Measurements from ENCODE around the gene ZSCAN5B. TPM values are rescaled to one million over a fixed set of nuclear protein-coding genes. Genes with fewer than 3 reads are reported as not detected.

ZSCAN5B gene
- total RNA-seq, 1 donor from 2014 or later, result not detected

DNA sequence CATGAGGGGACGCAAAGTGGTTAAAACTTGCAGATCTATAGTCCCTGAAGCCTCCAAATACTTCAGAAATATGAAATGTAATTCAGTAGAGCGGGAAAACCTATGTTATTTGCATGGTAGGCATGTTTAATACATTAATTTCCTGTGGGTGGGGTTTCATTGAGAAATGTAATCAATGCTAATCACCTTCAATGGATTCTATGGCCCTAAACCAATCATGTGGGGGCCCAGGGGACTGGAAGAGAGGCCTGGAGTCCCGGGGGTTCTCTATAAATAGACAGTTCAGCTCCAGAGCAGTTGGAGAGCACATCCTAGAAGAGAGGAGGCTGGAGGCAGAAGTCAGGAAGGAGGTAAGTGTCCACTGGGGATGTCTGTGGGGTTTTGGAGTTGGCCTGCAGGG is 4.4 kb upstream of the ZSCAN5B start, which contains the start of gene ZSCAN5C:
Gene ZSCAN5C, plus strand, starts transcription at position 301 of the 400 bp plus-strand sequence. CDS start 3,641 bp downstream, outside the sequence.
- Histone ChIP-seq H3K9me3 (no peaks in the 10 kb centered on the region), H3K36me3 (no peaks in the 10 kb centered on the region), H3K4me3 (no peak within 1 kb of the TSS), H3K4me1 (no peaks in the 10 kb centered on the region), H3K27me3 (no peaks in the 10 kb centered on the region), H3K27ac (no peak within 1 kb of the TSS)
- intact Hi-C loops (cut with DNase I), result no loop called here
- TF ChIP-seq POLR2AphosphoS5 (IDR thresholded peaks at IDR 0.05; ENCODE audit: insufficient read depth in 1 of 2, low read depth in 1 of 2), result no peak
- TF ChIP-seq POLR2A (IDR thresholded peaks at IDR 0.05), result no peak
- no peak for TF ChIP-seq CTCF (IDR thresholded peaks at IDR 0.05)
- DNase-seq (ENCODE audit: extremely low spot score in 2 of 2), result no peak

DNA sequence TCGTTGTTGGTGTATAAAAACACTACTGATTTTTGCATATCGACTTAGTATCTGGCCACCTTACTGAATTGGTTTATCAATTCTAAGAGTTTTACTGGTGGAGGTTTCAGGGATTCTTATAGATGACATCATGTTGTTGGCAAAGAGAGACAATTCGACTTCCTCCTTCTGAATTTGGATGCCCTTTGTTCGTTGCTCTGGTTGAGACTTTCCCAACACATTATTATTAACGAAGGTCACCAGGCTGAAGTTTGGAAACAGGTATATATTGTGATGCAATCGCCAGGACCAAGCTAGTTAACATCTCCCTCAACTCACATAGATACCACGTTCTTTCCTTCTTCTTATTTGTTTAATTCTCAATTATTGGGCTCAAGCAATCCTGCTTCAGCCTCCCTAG is 2.1 kb upstream of the ZSCAN5B start:
- Histone ChIP-seq H3K4me3 (no peak overlapping the region), H3K4me1 (no peaks in the 10 kb centered on the region), H3K27me3 (no peaks in the 10 kb centered on the region), H3K36me3 (no peaks in the 10 kb centered on the region), H3K27ac (no peak overlapping the region), H3K9me3 (no peaks in the 10 kb centered on the region)
- no peak for TF ChIP-seq POLR2AphosphoS5 (IDR thresholded peaks at IDR 0.05; ENCODE audit: insufficient read depth in 1 of 2, low read depth in 1 of 2)
- TF ChIP-seq POLR2A (IDR thresholded peaks at IDR 0.05), result no peak
- TF ChIP-seq CTCF (IDR thresholded peaks at IDR 0.05), result no peak
- DNase-seq (ENCODE audit: extremely low spot score in 2 of 2), result no peak
- intact Hi-C loops (cut with DNase I), result no loop called here

- DNase-seq (ENCODE audit: extremely low spot score in 2 of 2), result no peak
- no peak overlapping the region for H3K27ac ChIP-seq
- H3K4me3 ChIP-seq, result no peak overlapping the region
- no peak for TF ChIP-seq CTCF (IDR thresholded peaks at IDR 0.05)
- no peak for TF ChIP-seq POLR2A (IDR thresholded peaks at IDR 0.05)
- no peak for TF ChIP-seq POLR2AphosphoS5 (IDR thresholded peaks at IDR 0.05; ENCODE audit: insufficient read depth in 1 of 2, low read depth in 1 of 2)
- no peaks in the 10 kb centered on the region for H3K9me3 ChIP-seq
- no peaks in the 10 kb centered on the region for H3K4me1 ChIP-seq
- intact Hi-C loops (cut with DNase I), result no loop called here
- H3K36me3 ChIP-seq, result no peaks in the 10 kb centered on the region
- H3K27me3 ChIP-seq, result no peaks in the 10 kb centered on the region
These were observed 3.5 kb downstream of the ZSCAN5B start for GRCh38 chr19:56193981-56194640.

DNA sequence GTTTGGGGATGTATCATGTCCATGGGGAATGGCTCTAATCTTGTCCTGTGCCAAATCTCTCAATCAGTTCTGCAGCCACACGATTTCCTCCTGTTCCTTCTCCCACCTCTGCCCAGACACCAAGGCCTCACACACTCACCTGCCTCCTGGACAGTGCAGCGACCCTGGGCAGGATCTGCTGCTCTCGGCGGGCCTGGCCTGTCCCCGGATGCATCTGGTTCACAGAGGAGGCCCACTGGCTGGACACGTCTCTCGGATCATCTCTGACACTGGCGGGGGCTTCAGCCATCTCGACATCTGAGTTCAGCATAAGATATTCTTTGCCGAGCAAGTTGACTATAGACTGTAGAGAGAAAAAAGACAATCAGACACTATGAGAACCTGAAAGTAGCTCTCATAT is 5.9 kb downstream of the ZSCAN5B start:
- intact Hi-C loops (cut with DNase I), result no loop called here

More for the DNA sequence above, 5.9 kb downstream of the ZSCAN5B start:
- H3K4me3 ChIP-seq, result no peak overlapping the region
- no peak for TF ChIP-seq POLR2A (IDR thresholded peaks at IDR 0.05)
- no peak for TF ChIP-seq CTCF (IDR thresholded peaks at IDR 0.05)
- TF ChIP-seq POLR2AphosphoS5 (IDR thresholded peaks at IDR 0.05; ENCODE audit: insufficient read depth in 1 of 2, low read depth in 1 of 2), result no peak
- no peaks in the 10 kb centered on the region for H3K36me3 ChIP-seq
- H3K9me3 ChIP-seq, result no peaks in the 10 kb centered on the region
- DNase-seq (ENCODE audit: extremely low spot score in 2 of 2), result no peak
- no peak overlapping the region for H3K27ac ChIP-seq
- no peaks in the 10 kb centered on the region for H3K27me3 ChIP-seq
- H3K4me1 ChIP-seq, result no peaks in the 10 kb centered on the region
